GM19463 (cell line): ENCODE results near the gene VCP.
"Not testable (repeated sequence)": the region's sequence is repeated elsewhere in the genome, so short reads cannot be mapped to it uniquely, and the experiment has no call there.

Source experiments
- ATAC-seq: cut with Tn5 transposase; IDR thresholded peaks from one replicate; pipeline ENCODE4 v1.9.1; 2021; ENCODE audit warnings: mild to moderate bottlenecking, moderate library complexity; ENCODE audit not compliant: unreplicated experiment

The VCP gene

DNA sequence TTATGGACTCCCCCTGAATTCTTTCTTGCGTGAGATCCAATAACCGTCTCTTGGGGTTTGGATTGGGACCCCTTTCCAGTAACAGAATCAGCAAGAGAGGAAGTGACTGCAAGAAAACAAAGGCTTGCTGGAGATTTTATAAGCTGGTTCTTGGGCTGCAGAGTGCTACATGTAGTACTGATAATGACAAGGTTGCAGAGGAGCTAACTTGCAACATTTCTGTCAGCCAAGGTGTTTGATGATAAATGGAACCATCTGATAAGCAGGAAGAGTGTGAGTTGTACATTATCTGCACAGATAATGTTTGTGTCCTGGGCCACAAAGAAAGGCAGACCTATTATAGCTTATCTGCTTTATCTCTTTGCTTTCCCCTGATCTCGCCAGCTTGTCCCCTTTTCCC lies 45.8 kb downstream of the VCP start:
- ATAC-seq, result no peak

- not testable (repeated sequence) for ATAC-seq
Observed at GRCh38 chr9:35023443-35023842, 49.0 kb downstream of the VCP start.

DNA sequence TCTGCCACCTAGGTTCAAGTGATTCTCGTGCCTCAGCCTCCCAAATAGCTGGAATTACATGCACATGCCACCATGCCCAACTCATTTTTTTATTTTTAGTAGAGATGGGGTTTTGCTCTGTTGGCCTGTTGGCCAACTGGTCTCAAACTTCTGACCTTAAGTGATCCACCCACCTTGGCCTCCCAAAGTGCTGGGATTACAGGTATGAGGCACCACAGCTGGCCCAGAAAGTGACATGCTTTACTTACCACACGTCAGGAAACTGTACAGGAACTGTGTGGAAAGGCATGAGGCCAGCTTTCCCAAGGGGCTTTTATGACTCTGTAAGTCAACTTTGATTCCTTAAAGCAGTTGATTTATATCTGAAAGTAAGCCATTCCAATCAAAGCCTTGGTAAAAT lies 57.9 kb downstream of the VCP start:
- ATAC-seq, result no peak

DNA sequence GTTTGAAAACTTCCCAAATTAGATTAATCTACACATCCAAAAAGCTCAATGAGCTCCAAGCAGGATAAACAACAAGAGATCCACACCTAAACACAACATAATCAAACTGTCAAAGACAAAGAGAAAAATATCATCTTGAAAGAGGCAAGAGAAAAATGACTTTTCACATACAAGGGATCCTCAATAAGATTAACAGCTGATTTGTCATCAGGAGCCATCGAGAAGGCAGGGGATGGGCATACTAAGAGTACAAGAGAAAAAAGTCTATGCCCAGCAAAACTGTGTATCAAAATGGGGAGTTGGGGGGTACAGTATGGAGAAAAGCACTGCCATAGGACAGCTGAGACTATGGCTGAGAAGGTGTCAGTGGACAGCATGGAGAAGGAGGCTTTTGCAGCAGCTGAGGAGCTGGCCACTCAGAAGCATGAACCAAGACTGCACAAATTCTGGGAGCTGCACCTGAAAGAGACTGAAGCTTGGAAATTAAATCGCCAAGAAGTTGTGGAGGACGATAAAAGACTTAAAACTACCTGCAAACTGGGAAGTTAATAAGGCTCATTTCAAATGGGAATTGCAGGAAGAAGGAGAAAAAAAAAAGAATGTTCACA lies 62.0 kb downstream of the VCP start:
- no peak for ATAC-seq
